Panc1 (cell line): ENCODE results near the gene NSUN6. TPM values are rescaled to one million over a fixed set of nuclear protein-coding genes. Genes with fewer than 3 reads are reported as not detected.
A peak's percentile ranks its signal among the peaks of the same experiment; 100 is the strongest.
"Not testable (repeated sequence)": the region's sequence is repeated elsewhere in the genome, so short reads cannot be mapped to it uniquely, and the experiment has no call there.

Experiments
- ATAC-seq: fragments of 200-7000 bp; cut with Tn5 transposase; 2 replicates; pipeline ENCODE4 v1.9.1; 2020; ENCODE audit warnings: mild to moderate bottlenecking, moderate library complexity
- BruUV-seq: library from RNA; stranded (reverse); fragments of 400-500 nt; replicated peaks from 2 replicates; lab custom pipeline; 2021; lab: Mats Ljungman, UMichigan
- CTCF ChIA-PET: fragments of 300-600 bp; sonication (Branson Sonifier 250); formaldehyde crosslinking; loops from one replicate; lab custom pipeline; 2022; ENCODE audit warnings: antibody characterized with exemption; lab: Charles Lee
- POLR2A ChIA-PET: fragments of 300-600 bp; sonication (Branson Sonifier 250); formaldehyde crosslinking; loops from one replicate; lab custom pipeline; 2022; ENCODE audit warnings: antibody characterized with exemption; lab: Charles Lee
- DNase-seq: peaks from one replicate; pipeline ENCODE4 v3.0.0-alpha.2; 2010; ENCODE audit warnings: low read depth, low spot score
- H3K27ac ChIP-seq: 2 replicates; pipeline ENCODE4 v1.5.1; 2011; ENCODE audit warnings: mild to moderate bottlenecking, low read length, inconsistent platforms
- H3K27me3 ChIP-seq: fragments of 200-500 bp; sonication (Bioruptor generic); 2 replicates; pipeline ENCODE4 v1.6.0; 2014; ENCODE audit warnings: low read length, inconsistent platforms; ENCODE audit not compliant: control insufficient read depth, insufficient read depth
- H3K36me3 ChIP-seq: fragments of 200-500 bp; sonication (Bioruptor generic); 2 replicates; pipeline ENCODE4 v1.5.1; 2014; ENCODE audit warnings: inconsistent platforms, mild to moderate bottlenecking, low read length, moderate library complexity; ENCODE audit not compliant: control insufficient read depth, insufficient read depth
- H3K4me1 ChIP-seq: 2 replicates; pipeline ENCODE4 v1.5.1; 2011; ENCODE audit warnings: inconsistent platforms, mild to moderate bottlenecking, low read length, moderate library complexity; ENCODE audit not compliant: control insufficient read depth, insufficient read depth
- H3K4me3 ChIP-seq, 2 experiments: 2 replicates each; pipeline ENCODE4 v1.5.1; 2011 to 2012; ENCODE audit warnings: low read depth in 2 of 2, low read length in 2 of 2, mild to moderate bottlenecking in 2 of 2, inconsistent platforms in 1 of 2, moderate library complexity in 1 of 2
- H3K9me3 ChIP-seq: fragments of 200-500 bp; sonication (Bioruptor generic); 2 replicates; pipeline ENCODE4 v1.5.1; 2014; ENCODE audit warnings: low read depth, mild to moderate bottlenecking, inconsistent platforms, low read length, moderate library complexity; ENCODE audit not compliant: control insufficient read depth, insufficient read depth
- POLR2AphosphoS5 ChIP-seq: IDR thresholded peaks from 2 replicates; pipeline ENCODE4 v1.6.1; 2012; ENCODE audit warnings: mild to moderate bottlenecking, low read depth, low read length, moderate library complexity
- SIN3A ChIP-seq: IDR thresholded peaks from 2 replicates; pipeline ENCODE4 v1.6.1; 2012; ENCODE audit warnings: low read depth, mild to moderate bottlenecking, low read length, moderate library complexity, borderline replicate concordance; ENCODE audit not compliant: insufficient read depth
- TCF7L2 ChIP-seq: IDR thresholded peaks from 2 replicates; pipeline ENCODE4 v1.6.1; 2011; ENCODE audit warnings: mild to moderate bottlenecking, low read depth, low read length, inconsistent platforms
- in situ Hi-C: cut with HindIII; loops from 2 replicates; pipeline ENCODE4 v1.10.0; 2016; ENCODE audit warnings: low sequenced_read_pairs, low pct_unique_long_range_greater_than_20kb
- intact Hi-C: fragments of 100-400 bp; cut with micrococcal nuclease; formaldehyde crosslinking; loops from one replicate; pipeline ENCODE4 v1.10.0; 2022; ENCODE audit not compliant: unreplicated experiment
- total RNA-seq: library from RNA; stranded (reverse); gene quantifications from one replicate; pipeline ENCODE4 v1.2.1, GENCODE V29; 2021; ENCODE audit not compliant: unreplicated experiment
- TF ChIP-seq, protein P1 (sequence below): fragments of 450-650 bp; IDR thresholded peaks from 2 replicates; pipeline ENCODE4 v1.5.1; 2017; ENCODE audit warnings: mild to moderate bottlenecking
- TF ChIP-seq, protein P2 (sequence below), 2 experiments: IDR thresholded peaks; 2 replicates each; pipeline ENCODE4 v1.6.1; 2011 to 2012; ENCODE audit warnings: low read depth in 2 of 2, control low read depth in 1 of 2, low read length in 1 of 2, mild to moderate bottlenecking in 1 of 2, moderate library complexity in 1 of 2; ENCODE audit not compliant: insufficient read depth in 1 of 2

NSUN6 gene
- total RNA-seq, 1 experiment from 2014 or later = 4.3 TPM

DNA sequence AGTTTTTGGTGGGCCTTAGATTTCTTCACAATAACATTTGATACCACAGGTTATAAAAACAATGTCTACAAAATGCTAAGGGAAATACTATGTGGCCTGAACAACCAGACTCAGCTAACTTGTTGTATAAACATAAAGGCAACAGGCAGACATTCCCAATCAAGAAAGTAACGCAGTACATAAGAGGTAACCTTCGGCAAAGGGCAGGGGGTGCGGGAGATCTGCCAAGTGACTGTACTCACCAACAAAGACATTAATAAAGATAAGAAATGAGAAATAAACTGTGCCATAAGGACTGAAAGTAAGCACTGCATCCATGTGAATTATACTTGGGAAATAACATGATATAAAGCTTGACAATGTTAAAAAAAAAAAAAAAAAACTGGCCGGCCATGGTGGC is 15.4 kb downstream of the NSUN6 start:
- ATAC-seq = no peak
- Histone ChIP-seq H3K27ac (no peak overlapping the region), H3K4me3 (no peak overlapping the region), H3K9me3 (no peaks in the 10 kb centered on the region), H3K4me1 (no peaks in the 10 kb centered on the region), H3K36me3 (no peaks in the 10 kb centered on the region), H3K27me3 (no peaks in the 10 kb centered on the region)
- POLR2A ChIA-PET = no interaction called here
- CTCF ChIA-PET = no interaction called here
- TF ChIP-seq SIN3A (no peak), POLR2AphosphoS5 (no peak), TCF7L2 (no peak)
- TF ChIP-seq, protein P1, sequence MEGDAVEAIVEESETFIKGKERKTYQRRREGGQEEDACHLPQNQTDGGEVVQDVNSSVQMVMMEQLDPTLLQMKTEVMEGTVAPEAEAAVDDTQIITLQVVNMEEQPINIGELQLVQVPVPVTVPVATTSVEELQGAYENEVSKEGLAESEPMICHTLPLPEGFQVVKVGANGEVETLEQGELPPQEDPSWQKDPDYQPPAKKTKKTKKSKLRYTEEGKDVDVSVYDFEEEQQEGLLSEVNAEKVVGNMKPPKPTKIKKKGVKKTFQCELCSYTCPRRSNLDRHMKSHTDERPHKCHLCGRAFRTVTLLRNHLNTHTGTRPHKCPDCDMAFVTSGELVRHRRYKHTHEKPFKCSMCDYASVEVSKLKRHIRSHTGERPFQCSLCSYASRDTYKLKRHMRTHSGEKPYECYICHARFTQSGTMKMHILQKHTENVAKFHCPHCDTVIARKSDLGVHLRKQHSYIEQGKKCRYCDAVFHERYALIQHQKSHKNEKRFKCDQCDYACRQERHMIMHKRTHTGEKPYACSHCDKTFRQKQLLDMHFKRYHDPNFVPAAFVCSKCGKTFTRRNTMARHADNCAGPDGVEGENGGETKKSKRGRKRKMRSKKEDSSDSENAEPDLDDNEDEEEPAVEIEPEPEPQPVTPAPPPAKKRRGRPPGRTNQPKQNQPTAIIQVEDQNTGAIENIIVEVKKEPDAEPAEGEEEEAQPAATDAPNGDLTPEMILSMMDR = no peak
- TF ChIP-seq, protein P2, sequence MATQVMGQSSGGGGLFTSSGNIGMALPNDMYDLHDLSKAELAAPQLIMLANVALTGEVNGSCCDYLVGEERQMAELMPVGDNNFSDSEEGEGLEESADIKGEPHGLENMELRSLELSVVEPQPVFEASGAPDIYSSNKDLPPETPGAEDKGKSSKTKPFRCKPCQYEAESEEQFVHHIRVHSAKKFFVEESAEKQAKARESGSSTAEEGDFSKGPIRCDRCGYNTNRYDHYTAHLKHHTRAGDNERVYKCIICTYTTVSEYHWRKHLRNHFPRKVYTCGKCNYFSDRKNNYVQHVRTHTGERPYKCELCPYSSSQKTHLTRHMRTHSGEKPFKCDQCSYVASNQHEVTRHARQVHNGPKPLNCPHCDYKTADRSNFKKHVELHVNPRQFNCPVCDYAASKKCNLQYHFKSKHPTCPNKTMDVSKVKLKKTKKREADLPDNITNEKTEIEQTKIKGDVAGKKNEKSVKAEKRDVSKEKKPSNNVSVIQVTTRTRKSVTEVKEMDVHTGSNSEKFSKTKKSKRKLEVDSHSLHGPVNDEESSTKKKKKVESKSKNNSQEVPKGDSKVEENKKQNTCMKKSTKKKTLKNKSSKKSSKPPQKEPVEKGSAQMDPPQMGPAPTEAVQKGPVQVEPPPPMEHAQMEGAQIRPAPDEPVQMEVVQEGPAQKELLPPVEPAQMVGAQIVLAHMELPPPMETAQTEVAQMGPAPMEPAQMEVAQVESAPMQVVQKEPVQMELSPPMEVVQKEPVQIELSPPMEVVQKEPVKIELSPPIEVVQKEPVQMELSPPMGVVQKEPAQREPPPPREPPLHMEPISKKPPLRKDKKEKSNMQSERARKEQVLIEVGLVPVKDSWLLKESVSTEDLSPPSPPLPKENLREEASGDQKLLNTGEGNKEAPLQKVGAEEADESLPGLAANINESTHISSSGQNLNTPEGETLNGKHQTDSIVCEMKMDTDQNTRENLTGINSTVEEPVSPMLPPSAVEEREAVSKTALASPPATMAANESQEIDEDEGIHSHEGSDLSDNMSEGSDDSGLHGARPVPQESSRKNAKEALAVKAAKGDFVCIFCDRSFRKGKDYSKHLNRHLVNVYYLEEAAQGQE (IDR thresholded peaks at IDR 0.05; ENCODE audit: insufficient read depth in 1 of 2, low read depth in 2 of 2, low read length in 1 of 2) = no peak
- in situ Hi-C loops = no loop called here
- intact Hi-C loops = no loop called here
- no peak for DNase-seq
- BruUV-seq = no TSS peak

DNA sequence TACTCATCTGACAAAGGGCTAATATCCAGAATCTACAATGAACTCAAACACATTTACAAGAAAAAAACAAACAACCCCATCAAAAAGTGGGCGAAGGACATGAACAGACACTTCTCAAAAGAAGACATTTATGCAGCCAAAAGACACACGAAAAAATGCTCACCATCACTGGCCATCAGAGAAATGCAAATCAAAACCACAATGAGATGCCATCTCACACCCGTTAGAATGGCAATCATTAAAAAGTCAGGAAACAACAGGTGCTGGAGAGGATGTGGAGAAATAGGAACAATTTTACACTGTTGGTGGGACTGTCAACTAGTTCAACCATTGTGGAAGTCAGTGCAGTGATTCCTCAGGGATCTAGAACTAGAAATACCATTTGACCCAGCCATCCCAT is 18.9 kb downstream of the NSUN6 start:
- H3K27ac ChIP-seq, H3K27me3 ChIP-seq, H3K4me3 ChIP-seq, DNase-seq, POLR2A ChIA-PET, H3K9me3 ChIP-seq, in situ Hi-C loops, BruUV-seq, intact Hi-C loops, ATAC-seq, H3K4me1 ChIP-seq, H3K36me3 ChIP-seq, CTCF ChIA-PET: not testable (repeated sequence)

DNA sequence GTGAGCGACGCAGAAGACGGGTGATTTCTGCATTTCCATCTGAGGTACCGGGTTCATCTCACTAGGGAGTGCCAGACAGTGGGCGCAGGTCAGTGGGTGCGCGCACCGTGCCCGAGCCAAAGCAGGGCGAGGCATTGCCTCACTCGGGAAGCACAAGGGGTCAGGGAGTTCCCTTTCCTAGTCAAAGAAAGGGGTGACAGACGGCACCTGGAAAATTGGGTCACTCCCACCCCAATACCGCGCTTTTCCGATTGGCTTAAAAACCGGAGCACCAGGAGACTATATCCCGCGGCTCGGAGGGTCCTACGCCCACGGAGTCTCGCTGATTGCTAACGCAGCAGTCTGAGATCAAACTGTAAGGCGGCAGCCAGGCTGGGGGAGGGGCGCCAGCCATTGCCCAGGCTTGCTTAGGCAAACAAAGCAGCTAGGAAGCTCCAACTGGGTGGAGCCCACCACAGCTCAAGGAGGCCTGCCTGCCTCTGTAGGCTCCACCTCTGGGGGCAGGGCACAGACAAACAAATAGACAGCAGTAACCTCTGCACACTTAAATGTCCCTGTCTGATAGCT is 23.9 kb downstream of the NSUN6 start:
- BruUV-seq, H3K27me3 ChIP-seq, H3K36me3 ChIP-seq, DNase-seq, CTCF ChIA-PET, POLR2A ChIA-PET, H3K9me3 ChIP-seq, H3K4me1 ChIP-seq, H3K27ac ChIP-seq, ATAC-seq, intact Hi-C loops, in situ Hi-C loops: not testable (repeated sequence)
- H3K4me3 ChIP-seq = peak overlapping the region; percentile 30 to 37; a peak in 3 of 4 replicates
